Activated naive CD4-positive, alpha-beta T cell treated with anti-CD3 and anti-CD28 coated beads, Interleukin-2, amount 10 ng/mL, durations not matched to agents 7 days and 5 days (primary cell): ENCODE results near the gene CSTPP1.
"Not testable (repeated sequence)": the region's sequence is repeated elsewhere in the genome, so short reads cannot be mapped to it uniquely, and the experiment has no call there.

Experiments used
- CTCF ChIA-PET: fragments of 350-600 bp; sonication (Branson Sonifier 250); formaldehyde crosslinking; loops from one replicate; lab custom pipeline; 2021; ENCODE audit warnings: antibody characterized with exemption; lab: Charles Lee
- DNase-seq: peaks from one replicate; pipeline ENCODE4 v3.0.0-alpha.2; 2020
- H3K27ac Mint-ChIP-seq: one replicate; pipeline ENCODE4 v1.8.0; 2021; ENCODE audit warnings: mild to moderate bottlenecking, moderate library complexity, mixed read lengths
- H3K27me3 Mint-ChIP-seq: one replicate; pipeline ENCODE4 v1.8.0; 2021; ENCODE audit warnings: mild to moderate bottlenecking, mixed read lengths
- H3K36me3 Mint-ChIP-seq: one replicate; pipeline ENCODE4 v1.8.0; 2021; ENCODE audit warnings: mixed read lengths
- H3K4me1 Mint-ChIP-seq: one replicate; pipeline ENCODE4 v1.8.0; 2021; ENCODE audit warnings: mixed read lengths
- H3K4me3 Mint-ChIP-seq: one replicate; pipeline ENCODE4 v1.8.0; 2021; ENCODE audit warnings: mild to moderate bottlenecking, moderate library complexity, mixed read lengths
- H3K9me3 Mint-ChIP-seq: one replicate; pipeline ENCODE4 v1.8.0; 2021; ENCODE audit warnings: mixed read lengths

Gene CSTPP1

DNA sequence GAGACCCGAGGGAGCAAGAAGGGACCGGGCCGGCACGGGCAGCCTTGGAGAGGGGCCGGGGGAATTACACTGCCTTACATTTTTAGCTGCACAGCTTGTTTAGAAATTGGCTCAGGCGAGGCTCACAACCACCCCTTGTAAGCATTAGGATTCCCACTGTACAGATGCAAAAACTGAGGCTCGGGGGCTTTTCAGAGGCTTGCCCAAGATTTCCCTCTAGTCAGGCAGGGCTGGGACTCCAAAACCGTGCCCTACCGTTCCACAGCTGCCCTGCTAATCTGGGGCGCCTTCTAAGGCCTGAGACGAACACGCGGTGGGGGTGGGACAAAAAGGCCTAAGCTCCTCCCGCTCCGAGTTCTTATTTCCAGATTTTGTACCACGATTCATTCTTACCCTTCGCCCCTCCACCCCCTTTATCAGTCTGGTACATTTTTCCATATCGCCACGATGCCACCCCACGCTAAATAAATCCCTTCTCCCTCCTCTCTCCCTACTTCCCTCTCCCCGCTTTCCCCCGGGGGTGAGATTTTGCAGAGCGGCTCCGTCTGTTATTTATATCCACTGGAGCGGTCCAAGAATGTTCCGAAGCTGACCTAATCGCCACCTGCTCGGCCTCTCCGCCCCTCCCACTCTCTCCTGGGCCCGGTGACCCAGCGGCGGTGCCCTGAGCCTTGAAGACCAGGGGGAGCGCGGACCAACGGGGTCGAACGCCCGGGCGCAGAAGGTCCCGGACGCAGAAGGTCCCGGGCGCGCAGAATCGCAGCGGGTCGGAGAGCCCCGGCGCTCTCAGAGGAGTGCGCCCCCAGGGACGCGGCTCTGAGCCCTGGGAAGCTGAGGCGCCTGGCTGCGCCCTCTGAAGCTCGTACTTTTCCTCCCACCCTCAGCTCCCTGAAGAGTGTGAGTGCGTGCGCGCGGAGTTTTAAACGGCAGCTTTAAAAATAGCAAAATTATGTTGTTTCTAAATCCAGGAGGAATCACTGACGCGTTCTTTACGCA, 250.4 kb downstream of the CSTPP1 start:
- peak overlapping the region; percentile 71 for H3K4me3 Mint-ChIP-seq
- CTCF ChIA-PET, result interaction anchor here (0.7 to 1.8 kb wide), 5 partner anchors 10 to 72 kb away, joined by 3 to 6 read pairs (median 3); partner anchors contain the start of gene ARFGAP2
- H3K36me3 Mint-ChIP-seq, result no peaks in the 10 kb centered on the region
- H3K27me3 Mint-ChIP-seq, result peaks cover 68% of the 10 kb centered on the region
- no peak overlapping the region for H3K27ac Mint-ChIP-seq
- DNase-seq, result peak; percentile 73
- H3K4me1 Mint-ChIP-seq, result peaks cover 12% of the 10 kb centered on the region
- H3K9me3 Mint-ChIP-seq, result no peaks in the 10 kb centered on the region

DNA sequence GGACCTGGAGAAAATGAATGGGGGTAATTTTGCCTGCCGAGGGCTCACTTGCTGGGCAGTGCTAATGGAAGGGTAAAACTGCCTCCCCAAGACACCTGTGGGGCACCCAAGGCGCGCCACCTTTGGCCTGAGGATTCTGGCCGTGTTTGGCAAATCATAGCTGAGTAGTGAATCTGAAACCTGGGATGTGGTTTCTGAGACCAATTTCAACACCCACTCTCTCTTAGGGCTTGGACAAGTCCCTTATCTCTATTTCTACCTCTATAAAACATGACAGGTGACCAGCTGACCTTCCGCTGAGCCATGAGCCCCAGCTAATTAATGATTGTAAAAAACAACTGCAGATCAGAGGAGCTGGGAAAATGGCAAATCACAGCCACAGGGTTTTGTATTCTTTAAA, 251.2 kb downstream of the CSTPP1 start:
- H3K4me3 Mint-ChIP-seq, result no peak overlapping the region
- DNase-seq, result no peak
- H3K27me3 Mint-ChIP-seq, result peaks cover 68% of the 10 kb centered on the region
- CTCF ChIA-PET, result interaction anchor here (0.6 to 1.8 kb wide), 5 partner anchors 10 to 225 kb away, joined by 3 to 6 read pairs (median 3); partner anchors contain the start of gene ARFGAP2
- peak overlapping the region; percentile 42 for H3K27ac Mint-ChIP-seq
- no peaks in the 10 kb centered on the region for H3K36me3 Mint-ChIP-seq
- peaks cover 12% of the 10 kb centered on the region for H3K4me1 Mint-ChIP-seq
- H3K9me3 Mint-ChIP-seq, result no peaks in the 10 kb centered on the region

DNA sequence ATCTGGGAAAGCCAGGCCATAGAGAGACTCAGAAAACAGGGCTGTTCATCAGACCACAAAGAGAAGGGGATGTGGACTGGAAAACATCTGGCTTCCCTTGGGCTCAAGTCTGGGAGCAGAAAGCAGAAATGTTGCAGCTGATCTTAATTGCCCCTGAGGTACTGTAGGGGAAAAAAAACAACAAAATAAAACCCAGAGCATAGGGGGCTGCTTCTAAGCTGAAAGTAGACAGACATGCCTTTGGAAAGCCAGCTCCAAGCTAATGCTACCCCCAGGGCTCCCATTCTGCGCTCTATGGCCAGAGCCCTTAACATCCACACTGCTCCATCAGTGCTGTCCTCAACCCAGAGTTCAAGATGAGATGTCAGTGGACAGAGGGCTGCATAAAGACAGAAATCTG, 251.7 kb downstream of the CSTPP1 start:
- H3K27me3 Mint-ChIP-seq, result peaks cover 71% of the 10 kb centered on the region
- no peaks in the 10 kb centered on the region for H3K9me3 Mint-ChIP-seq
- no peak overlapping the region for H3K4me3 Mint-ChIP-seq
- CTCF ChIA-PET, result interaction anchor here (0.6 to 1.8 kb wide), 2 partner anchors 71 to 224 kb away, joined by 3 to 6 read pairs; no protein-coding TSS in a partner anchor
- no peaks in the 10 kb centered on the region for H3K36me3 Mint-ChIP-seq
- DNase-seq, result no peak
- peaks cover 12% of the 10 kb centered on the region for H3K4me1 Mint-ChIP-seq
- no peak overlapping the region for H3K27ac Mint-ChIP-seq

DNA sequence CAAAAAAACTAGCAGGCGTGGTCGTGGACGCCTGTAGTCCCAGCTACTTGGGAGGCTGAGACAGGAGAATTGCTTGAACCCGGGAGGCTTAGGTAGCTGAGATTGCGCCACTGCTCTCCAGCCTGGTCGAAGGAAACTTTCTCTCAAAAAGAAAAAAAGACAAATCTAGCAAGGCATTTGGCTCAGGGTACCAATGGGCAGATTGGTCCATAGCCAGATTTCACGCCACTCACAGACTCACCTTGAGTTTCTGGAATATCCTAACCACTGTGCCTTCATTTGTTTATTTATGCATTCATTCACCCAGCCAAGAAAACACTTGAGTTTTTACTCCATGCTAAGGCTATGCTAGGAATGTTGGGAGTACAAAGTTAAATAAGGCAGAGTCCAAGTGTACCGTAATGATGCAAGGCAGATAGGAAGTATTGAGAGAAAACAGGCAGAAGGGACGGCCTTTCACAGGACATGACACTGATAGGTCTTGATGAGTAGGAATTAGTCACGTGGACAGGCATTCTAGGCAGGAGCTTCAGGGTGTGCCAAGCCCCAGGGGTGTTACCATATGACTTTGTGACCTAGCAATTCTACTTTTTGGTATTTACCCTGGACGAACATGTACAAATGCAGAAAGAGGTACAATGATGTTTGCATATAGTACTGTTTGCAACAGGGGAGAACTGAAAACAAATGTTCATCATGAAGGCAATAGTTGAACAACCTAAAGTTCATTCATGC, 252.7 kb downstream of the CSTPP1 start:
- DNase-seq, result no peak
- peaks cover 68% of the 10 kb centered on the region for H3K27me3 Mint-ChIP-seq

DNA sequence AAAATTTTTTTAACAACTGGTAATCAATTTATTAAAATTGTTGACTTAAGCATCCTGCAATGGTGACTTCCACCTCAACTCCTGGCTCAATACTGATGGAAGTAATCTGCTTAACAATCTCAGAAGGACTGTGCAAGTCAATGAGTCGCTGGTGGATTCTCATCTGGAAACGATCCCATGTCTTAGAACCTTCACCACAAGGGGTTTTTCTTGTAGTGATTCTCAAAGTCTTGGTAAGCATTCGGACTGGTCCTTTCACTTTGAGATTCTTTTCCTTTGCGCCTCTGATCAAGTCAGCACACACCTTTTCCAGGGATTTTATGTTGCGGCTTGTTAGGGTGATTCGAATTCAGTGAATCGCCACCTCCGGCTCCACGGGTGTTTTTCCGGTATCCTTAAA, 254.6 kb downstream of the CSTPP1 start:
- H3K9me3 Mint-ChIP-seq, DNase-seq, H3K4me1 Mint-ChIP-seq, H3K4me3 Mint-ChIP-seq, H3K27ac Mint-ChIP-seq, H3K36me3 Mint-ChIP-seq, CTCF ChIA-PET: not testable (repeated sequence)
- H3K27me3 Mint-ChIP-seq, result peaks cover 66% of the 10 kb centered on the region

More for the DNA sequence above, 252.7 kb downstream of the CSTPP1 start:
- no peak overlapping the region for H3K27ac Mint-ChIP-seq
- H3K4me3 Mint-ChIP-seq, result no peak overlapping the region
- CTCF ChIA-PET, result no interaction called here
- peaks cover 12% of the 10 kb centered on the region for H3K4me1 Mint-ChIP-seq
- no peaks in the 10 kb centered on the region for H3K9me3 Mint-ChIP-seq
- no peaks in the 10 kb centered on the region for H3K36me3 Mint-ChIP-seq

DNA sequence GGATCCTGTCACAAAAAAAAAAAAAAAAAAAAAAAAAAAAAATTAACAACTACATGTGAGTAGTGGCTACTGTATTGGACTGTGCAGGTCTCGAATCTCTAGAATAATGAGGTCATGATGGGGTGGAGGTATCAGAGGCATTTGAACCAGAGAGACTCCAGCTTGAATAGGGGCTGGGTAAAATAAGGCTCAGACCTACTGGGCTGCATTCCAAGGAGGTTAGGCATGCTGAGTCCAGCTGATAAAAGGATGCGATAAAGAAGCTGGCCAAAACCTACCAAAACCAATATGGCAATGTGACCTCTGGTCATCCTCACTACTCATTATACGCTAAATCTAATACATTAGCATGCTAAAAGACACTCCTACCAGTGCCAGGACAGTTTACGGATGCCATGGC, 255.6 kb downstream of the CSTPP1 start:
- CTCF ChIA-PET, result interaction anchor here (0.6 kb wide), 1 partner anchor 102 kb away, joined by 3 read pairs; no protein-coding TSS in a partner anchor
- H3K27ac Mint-ChIP-seq, result no peak overlapping the region

DNA sequence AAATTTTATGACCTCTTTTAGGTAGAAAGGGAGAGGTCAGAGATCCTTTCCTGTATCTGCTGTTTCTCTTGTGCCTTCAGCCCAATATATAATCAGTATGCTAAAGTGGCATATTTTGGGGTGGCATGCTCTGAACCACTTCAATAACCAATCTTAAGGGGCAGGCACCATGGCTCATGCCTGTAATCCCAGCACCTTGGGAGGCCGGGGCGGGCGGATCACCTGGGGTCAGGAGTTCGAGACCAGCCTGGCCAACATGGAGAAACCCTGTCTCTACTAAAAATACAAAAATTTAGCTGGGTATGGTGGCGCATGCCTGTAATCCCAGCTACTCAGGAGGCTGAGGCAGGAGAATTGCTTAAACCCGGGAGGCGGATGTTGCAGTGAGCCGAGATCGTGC, 261.6 kb downstream of the CSTPP1 start:
- peaks cover 80% of the 10 kb centered on the region for H3K27me3 Mint-ChIP-seq
- H3K4me3 Mint-ChIP-seq, H3K27ac Mint-ChIP-seq, H3K4me1 Mint-ChIP-seq, H3K36me3 Mint-ChIP-seq, CTCF ChIA-PET, H3K9me3 Mint-ChIP-seq, DNase-seq: not testable (repeated sequence)

More for the DNA sequence above, 255.6 kb downstream of the CSTPP1 start:
- Mint-ChIP-seq H3K4me3 (no peak overlapping the region), H3K9me3 (no peaks in the 10 kb centered on the region), H3K36me3 (no peaks in the 10 kb centered on the region), H3K4me1 (peaks cover 3% of the 10 kb centered on the region), H3K27me3 (peaks cover 64% of the 10 kb centered on the region)
- no peak for DNase-seq

DNA sequence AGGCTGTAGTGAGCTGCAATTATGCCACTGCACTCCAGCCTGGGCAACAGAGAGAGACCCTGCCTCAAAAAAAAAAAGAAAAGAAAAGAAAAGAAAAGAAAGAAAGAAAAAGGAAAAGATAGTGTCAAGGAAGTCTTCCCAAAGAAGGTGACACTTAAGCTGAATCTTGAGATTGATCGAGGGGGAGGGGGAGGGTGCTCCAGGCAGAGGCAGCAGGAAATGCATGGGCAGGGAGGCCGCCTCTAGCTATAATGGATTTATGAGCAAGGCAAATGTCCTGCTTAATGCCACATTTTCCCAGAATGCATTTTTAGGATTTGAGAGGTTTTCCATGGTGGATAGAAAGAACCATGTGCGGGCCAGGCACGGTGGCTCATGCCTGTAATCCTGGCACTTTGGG, 264.5 kb downstream of the CSTPP1 start:
- Mint-ChIP-seq H3K36me3 (no peaks in the 10 kb centered on the region), H3K27ac (no peak overlapping the region), H3K27me3 (peaks cover 75% of the 10 kb centered on the region), H3K4me3 (no peak overlapping the region), H3K4me1 (no peaks in the 10 kb centered on the region), H3K9me3 (no peaks in the 10 kb centered on the region)
- CTCF ChIA-PET, result no interaction called here
- no peak for DNase-seq

DNA sequence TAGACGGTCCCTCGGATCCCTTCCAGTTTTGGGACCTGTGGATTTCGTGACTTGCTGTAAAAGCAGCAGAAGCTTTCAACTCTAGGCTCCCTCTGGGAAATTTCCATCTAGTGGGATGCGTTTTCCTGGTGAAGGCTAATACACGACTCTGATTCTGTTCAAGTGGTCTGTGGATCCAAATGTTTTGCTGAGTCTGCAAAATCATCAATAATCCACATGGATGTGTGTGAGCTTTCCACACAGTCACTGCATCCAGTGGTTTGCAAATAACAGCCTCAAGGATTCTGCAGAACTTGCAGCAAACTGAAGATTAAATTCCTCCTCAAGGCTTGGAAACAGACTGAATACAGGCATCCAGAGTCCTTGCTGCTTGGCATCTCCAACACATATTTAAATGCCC, 266.0 kb downstream of the CSTPP1 start:
- H3K4me1 Mint-ChIP-seq, result no peaks in the 10 kb centered on the region
- H3K36me3 Mint-ChIP-seq, result no peaks in the 10 kb centered on the region
- H3K4me3 Mint-ChIP-seq, result no peak overlapping the region
- DNase-seq, result no peak
- no peak overlapping the region for H3K27ac Mint-ChIP-seq
- CTCF ChIA-PET, result no interaction called here
- H3K9me3 Mint-ChIP-seq, result no peaks in the 10 kb centered on the region
- peaks cover 82% of the 10 kb centered on the region for H3K27me3 Mint-ChIP-seq

DNA sequence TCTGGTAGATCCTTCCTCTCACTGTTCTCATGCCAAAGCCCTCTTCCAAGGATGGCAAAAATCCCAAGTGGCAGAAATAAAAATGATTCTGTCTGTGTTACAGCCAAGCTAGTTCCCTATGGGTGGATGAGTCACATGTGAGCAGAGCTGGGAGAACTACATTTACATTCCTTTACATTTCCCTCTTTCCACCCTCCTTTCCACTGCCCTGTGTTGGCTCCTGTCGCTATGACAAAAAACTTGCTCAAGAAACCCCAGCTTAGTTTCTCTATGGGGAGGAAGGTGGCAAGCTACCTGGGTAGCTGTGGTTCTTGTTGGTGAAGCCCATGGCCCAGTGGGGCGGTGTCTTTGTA, 268.1 kb downstream of the CSTPP1 start:
- Mint-ChIP-seq H3K4me3 (no peak overlapping the region), H3K4me1 (no peaks in the 10 kb centered on the region), H3K9me3 (no peaks in the 10 kb centered on the region), H3K27me3 (peaks cover 69% of the 10 kb centered on the region), H3K36me3 (no peaks in the 10 kb centered on the region), H3K27ac (no peak overlapping the region)
- no peak for DNase-seq
- CTCF ChIA-PET, result interaction anchor here (1.3 kb wide), 1 partner anchor 17 kb away, joined by 3 read pairs; no protein-coding TSS in a partner anchor

DNA sequence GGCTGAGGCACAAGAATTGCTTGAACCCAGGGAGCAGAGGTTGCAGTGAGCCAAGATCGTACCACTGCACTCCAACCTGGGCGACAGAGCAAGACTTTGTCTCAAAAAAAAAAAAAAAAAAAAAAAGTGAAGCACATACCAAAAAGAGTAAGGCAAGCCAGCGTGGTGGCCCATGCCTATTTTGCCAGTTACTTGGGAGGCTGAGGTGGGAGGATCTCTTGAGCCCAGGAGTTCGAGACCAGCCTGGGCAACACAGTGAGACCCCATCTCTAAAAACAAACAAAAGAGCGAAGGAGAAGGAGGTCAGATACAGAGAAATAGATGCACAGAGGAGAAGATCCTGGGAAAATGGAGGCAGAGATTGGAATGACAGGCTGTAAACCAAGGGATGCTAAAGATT, 270.0 kb downstream of the CSTPP1 start:
- H3K4me3 Mint-ChIP-seq, CTCF ChIA-PET, H3K9me3 Mint-ChIP-seq, DNase-seq, H3K27ac Mint-ChIP-seq, H3K4me1 Mint-ChIP-seq, H3K36me3 Mint-ChIP-seq: not testable (repeated sequence)
- peaks cover 60% of the 10 kb centered on the region for H3K27me3 Mint-ChIP-seq

DNA sequence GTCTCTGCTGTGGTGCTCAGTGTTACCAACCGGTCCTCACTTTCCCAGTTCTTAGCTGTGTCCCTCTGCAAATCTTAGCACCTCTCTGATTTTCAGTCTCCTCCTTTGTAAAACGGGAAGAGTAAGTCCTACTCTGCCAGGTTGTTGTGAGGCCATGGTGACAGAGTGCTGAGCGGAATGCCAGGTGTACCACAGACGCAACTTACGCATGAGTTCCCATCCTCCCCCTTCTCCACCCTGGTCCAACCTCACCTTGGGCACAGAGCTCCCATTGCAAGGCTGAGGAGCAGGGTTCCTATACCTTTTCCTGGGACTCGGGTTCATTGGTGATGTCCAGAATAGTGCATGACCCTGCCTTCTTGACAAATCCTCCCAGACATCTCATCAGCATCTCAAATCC, 270.9 kb downstream of the CSTPP1 start:
- CTCF ChIA-PET, result interaction anchor here (1.0 kb wide), 1 partner anchor 30 kb away, joined by 3 read pairs; no protein-coding TSS in a partner anchor
- no peak for DNase-seq

DNA sequence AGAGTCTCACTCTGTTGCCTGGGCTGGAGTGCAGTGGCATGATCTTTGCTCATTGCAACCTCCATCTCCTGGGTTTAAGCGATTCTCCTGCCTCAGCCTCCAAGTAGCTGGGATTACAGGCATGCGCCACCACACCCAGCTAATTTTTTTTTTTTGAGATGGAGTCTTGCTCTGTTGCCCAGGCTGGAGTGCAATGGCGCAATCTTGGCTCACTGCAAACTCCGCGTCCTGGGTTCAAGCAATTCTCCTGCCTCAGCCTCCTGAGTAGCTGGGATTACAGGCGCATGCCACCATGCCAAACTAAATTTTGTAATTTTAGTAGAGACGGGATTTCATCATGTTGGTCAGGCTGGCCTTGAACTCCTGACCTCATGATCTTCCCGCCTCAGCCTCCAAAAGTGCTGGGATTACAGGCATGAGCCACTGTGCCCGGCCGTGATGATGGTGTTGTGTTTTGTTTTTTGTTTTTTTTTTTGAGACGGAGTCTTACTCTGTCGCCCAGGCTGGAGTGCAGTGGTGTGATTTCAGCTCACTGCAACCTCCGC, 271.5 kb downstream of the CSTPP1 start:
- H3K4me3 Mint-ChIP-seq, DNase-seq, H3K4me1 Mint-ChIP-seq, H3K9me3 Mint-ChIP-seq, H3K27ac Mint-ChIP-seq, H3K36me3 Mint-ChIP-seq: not testable (repeated sequence)
- peaks cover 48% of the 10 kb centered on the region for H3K27me3 Mint-ChIP-seq
- CTCF ChIA-PET, result interaction anchor here (1.0 kb wide), 1 partner anchor 31 kb away, joined by 3 read pairs; no protein-coding TSS in a partner anchor

More for the DNA sequence above, 270.9 kb downstream of the CSTPP1 start:
- Mint-ChIP-seq H3K9me3 (no peaks in the 10 kb centered on the region), H3K4me3 (no peak overlapping the region), H3K27me3 (peaks cover 51% of the 10 kb centered on the region), H3K4me1 (no peaks in the 10 kb centered on the region), H3K36me3 (no peaks in the 10 kb centered on the region), H3K27ac (no peak overlapping the region)

DNA sequence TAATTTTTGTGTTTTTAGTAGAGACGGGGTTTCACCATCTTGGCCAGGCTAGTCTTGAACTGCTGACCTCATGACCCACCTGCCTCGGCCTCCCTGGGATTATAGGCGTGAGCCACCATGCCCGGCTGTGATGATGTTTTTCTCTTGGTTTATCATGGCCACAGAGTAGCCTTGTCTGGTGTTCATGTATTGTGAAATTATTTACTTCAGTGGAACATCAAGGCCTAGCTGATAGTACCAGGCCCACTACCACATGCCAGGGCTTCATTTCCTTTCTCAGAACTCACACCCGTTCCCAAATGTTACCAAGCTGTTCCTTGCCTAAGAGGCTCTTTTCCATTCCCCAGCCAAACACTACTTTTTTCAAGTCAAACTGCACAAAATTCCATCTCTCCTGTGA, 272.1 kb downstream of the CSTPP1 start:
- Mint-ChIP-seq H3K36me3 (no peaks in the 10 kb centered on the region), H3K4me3 (no peak overlapping the region), H3K27me3 (peaks cover 44% of the 10 kb centered on the region), H3K4me1 (peaks cover 6% of the 10 kb centered on the region), H3K9me3 (no peaks in the 10 kb centered on the region), H3K27ac (no peak overlapping the region)
- DNase-seq, result no peak
- CTCF ChIA-PET, result no interaction called here
